ENCODE measurements around the gene PCGF2.

DNA sequence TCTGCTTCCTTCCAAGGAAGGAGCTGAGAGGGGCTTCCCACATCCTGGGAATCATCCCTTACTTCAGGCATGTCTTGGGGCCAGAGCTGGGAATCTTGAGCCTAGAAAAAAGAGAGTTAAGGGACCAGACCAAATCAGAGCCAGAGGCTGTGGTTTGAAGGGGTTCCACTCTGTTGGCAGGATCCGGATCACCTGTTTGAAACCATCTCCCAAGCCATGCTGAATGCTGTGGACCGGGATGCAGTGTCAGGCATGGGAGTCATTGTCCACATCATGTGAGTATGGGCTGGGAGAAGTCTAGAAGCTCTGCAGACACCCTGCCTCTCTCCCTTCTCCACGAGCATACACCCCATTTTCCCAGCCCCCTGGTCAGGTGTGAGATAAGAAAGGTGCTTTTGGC is 14.1 kb upstream of the PCGF2 start:
- TF ChIP-seq, protein P1, sequence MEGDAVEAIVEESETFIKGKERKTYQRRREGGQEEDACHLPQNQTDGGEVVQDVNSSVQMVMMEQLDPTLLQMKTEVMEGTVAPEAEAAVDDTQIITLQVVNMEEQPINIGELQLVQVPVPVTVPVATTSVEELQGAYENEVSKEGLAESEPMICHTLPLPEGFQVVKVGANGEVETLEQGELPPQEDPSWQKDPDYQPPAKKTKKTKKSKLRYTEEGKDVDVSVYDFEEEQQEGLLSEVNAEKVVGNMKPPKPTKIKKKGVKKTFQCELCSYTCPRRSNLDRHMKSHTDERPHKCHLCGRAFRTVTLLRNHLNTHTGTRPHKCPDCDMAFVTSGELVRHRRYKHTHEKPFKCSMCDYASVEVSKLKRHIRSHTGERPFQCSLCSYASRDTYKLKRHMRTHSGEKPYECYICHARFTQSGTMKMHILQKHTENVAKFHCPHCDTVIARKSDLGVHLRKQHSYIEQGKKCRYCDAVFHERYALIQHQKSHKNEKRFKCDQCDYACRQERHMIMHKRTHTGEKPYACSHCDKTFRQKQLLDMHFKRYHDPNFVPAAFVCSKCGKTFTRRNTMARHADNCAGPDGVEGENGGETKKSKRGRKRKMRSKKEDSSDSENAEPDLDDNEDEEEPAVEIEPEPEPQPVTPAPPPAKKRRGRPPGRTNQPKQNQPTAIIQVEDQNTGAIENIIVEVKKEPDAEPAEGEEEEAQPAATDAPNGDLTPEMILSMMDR (conservative IDR thresholded peaks at IDR 0.05; ENCODE audit: low read length) = no peak
- TF ChIP-seq EZH2phosphoT487 (IDR thresholded peaks at IDR 0.05; ENCODE audit: borderline replicate concordance, low read depth, low read length) = no peak
